ENCODE results near the gene RAB8A.
"Not testable (repeated sequence)": the region's sequence is repeated elsewhere in the genome, so short reads cannot be mapped to it uniquely, and the experiment has no call there.

The RAB8A gene

GRCh38 chr19:16156904-16157303, 45.2 kb downstream of the RAB8A start:
- H3K27ac Mint-ChIP-seq, result no peak overlapping the region

GRCh38 chr19:16157601-16158000, 45.9 kb downstream of the RAB8A start:
- peaks cover 26% of the 10 kb centered on the region for H3K4me1 Mint-ChIP-seq (ENCODE audit: low read depth)
- no peak overlapping the region for H3K27ac Mint-ChIP-seq
- no peaks in the 10 kb centered on the region for H3K27me3 Mint-ChIP-seq (ENCODE audit: low read depth)
- no peaks in the 10 kb centered on the region for H3K9me3 Mint-ChIP-seq
- H3K4me3 Mint-ChIP-seq, result no peak overlapping the region
- peaks cover 45% of the 10 kb centered on the region for H3K36me3 Mint-ChIP-seq (ENCODE audit: low read depth)

More at GRCh38 chr19:16156904-16157303, 45.2 kb downstream of the RAB8A start:
- Mint-ChIP-seq H3K4me1 (ENCODE audit: low read depth) (peaks cover 28% of the 10 kb centered on the region), H3K9me3 (no peaks in the 10 kb centered on the region), H3K27me3 (ENCODE audit: low read depth) (no peaks in the 10 kb centered on the region), H3K4me3 (no peak overlapping the region), H3K36me3 (ENCODE audit: low read depth) (peaks cover 48% of the 10 kb centered on the region)

GRCh38 chr19:16159655-16160054, 48.0 kb downstream of the RAB8A start:
- Mint-ChIP-seq H3K27ac (no peak overlapping the region), H3K36me3 (ENCODE audit: low read depth) (peaks cover 26% of the 10 kb centered on the region), H3K9me3 (no peaks in the 10 kb centered on the region), H3K4me3 (no peak overlapping the region), H3K4me1 (ENCODE audit: low read depth) (peaks cover 23% of the 10 kb centered on the region), H3K27me3 (ENCODE audit: low read depth) (no peaks in the 10 kb centered on the region)

GRCh38 chr19:16160445-16160942, 48.8 kb downstream of the RAB8A start:
- Mint-ChIP-seq H3K4me3 (no peak overlapping the region), H3K9me3 (no peaks in the 10 kb centered on the region), H3K4me1 (ENCODE audit: low read depth) (peaks cover 16% of the 10 kb centered on the region), H3K27me3 (ENCODE audit: low read depth) (no peaks in the 10 kb centered on the region), H3K27ac (no peak overlapping the region), H3K36me3 (ENCODE audit: low read depth) (peaks cover 18% of the 10 kb centered on the region)

GRCh38 chr19:16160943-16161560, 49.4 kb downstream of the RAB8A start:
- peaks cover 16% of the 10 kb centered on the region for H3K36me3 Mint-ChIP-seq (ENCODE audit: low read depth)
- H3K27me3 Mint-ChIP-seq (ENCODE audit: low read depth), result no peaks in the 10 kb centered on the region
- no peaks in the 10 kb centered on the region for H3K9me3 Mint-ChIP-seq
- no peak overlapping the region for H3K4me3 Mint-ChIP-seq
- peaks cover 14% of the 10 kb centered on the region for H3K4me1 Mint-ChIP-seq (ENCODE audit: low read depth)
- H3K27ac Mint-ChIP-seq, result peak overlapping the region; percentile 64

GRCh38 chr19:16161840-16162239, 50.2 kb downstream of the RAB8A start:
- H3K36me3 Mint-ChIP-seq (ENCODE audit: low read depth), result peaks cover 9% of the 10 kb centered on the region
- no peak overlapping the region for H3K27ac Mint-ChIP-seq
- H3K4me1 Mint-ChIP-seq (ENCODE audit: low read depth), result peaks cover 14% of the 10 kb centered on the region
- no peak overlapping the region for H3K4me3 Mint-ChIP-seq
- no peaks in the 10 kb centered on the region for H3K27me3 Mint-ChIP-seq (ENCODE audit: low read depth)
- no peaks in the 10 kb centered on the region for H3K9me3 Mint-ChIP-seq

- Mint-ChIP-seq H3K9me3 (peaks cover 6% of the 10 kb centered on the region), H3K27me3 (ENCODE audit: low read depth) (no peaks in the 10 kb centered on the region), H3K27ac (no peak overlapping the region), H3K4me3 (no peak overlapping the region), H3K36me3 (ENCODE audit: low read depth) (no peaks in the 10 kb centered on the region), H3K4me1 (ENCODE audit: low read depth) (peaks cover 18% of the 10 kb centered on the region)
These were observed 52.7 kb downstream of the RAB8A start for GRCh38 chr19:16164222-16164890.

GRCh38 chr19:16166417-16166816, 54.7 kb downstream of the RAB8A start:
- Mint-ChIP-seq H3K27me3 (ENCODE audit: low read depth) (no peaks in the 10 kb centered on the region), H3K9me3 (peaks cover 6% of the 10 kb centered on the region), H3K4me1 (ENCODE audit: low read depth) (peaks cover 11% of the 10 kb centered on the region), H3K4me3 (no peak overlapping the region), H3K36me3 (ENCODE audit: low read depth) (no peaks in the 10 kb centered on the region), H3K27ac (no peak overlapping the region)

- no peak overlapping the region for H3K4me3 Mint-ChIP-seq
- H3K36me3 Mint-ChIP-seq (ENCODE audit: low read depth), result no peaks in the 10 kb centered on the region
- H3K27ac Mint-ChIP-seq, result no peak overlapping the region
- H3K4me1 Mint-ChIP-seq (ENCODE audit: low read depth), result peaks cover 6% of the 10 kb centered on the region
- H3K27me3 Mint-ChIP-seq (ENCODE audit: low read depth), result no peaks in the 10 kb centered on the region
- H3K9me3 Mint-ChIP-seq, result peaks cover 6% of the 10 kb centered on the region
These were observed 55.4 kb downstream of the RAB8A start for GRCh38 chr19:16167055-16167454.

GRCh38 chr19:16168465-16169081, 56.9 kb downstream of the RAB8A start:
- Mint-ChIP-seq H3K27me3 (ENCODE audit: low read depth) (no peaks in the 10 kb centered on the region), H3K4me3 (no peak overlapping the region), H3K36me3 (ENCODE audit: low read depth) (no peaks in the 10 kb centered on the region), H3K4me1 (ENCODE audit: low read depth) (peaks cover 6% of the 10 kb centered on the region), H3K27ac (peak overlapping the region; percentile 69), H3K9me3 (peaks cover 6% of the 10 kb centered on the region)

GRCh38 chr19:16170134-16170533, 58.4 kb downstream of the RAB8A start:
- H3K4me1 Mint-ChIP-seq (ENCODE audit: low read depth), result peaks cover 6% of the 10 kb centered on the region
- H3K27ac Mint-ChIP-seq, result no peak overlapping the region
- no peaks in the 10 kb centered on the region for H3K36me3 Mint-ChIP-seq (ENCODE audit: low read depth)
- peaks cover 6% of the 10 kb centered on the region for H3K9me3 Mint-ChIP-seq
- no peaks in the 10 kb centered on the region for H3K27me3 Mint-ChIP-seq (ENCODE audit: low read depth)
- no peak overlapping the region for H3K4me3 Mint-ChIP-seq

GRCh38 chr19:16175954-16176353, 64.3 kb downstream of the RAB8A start:
- Mint-ChIP-seq H3K27me3 (ENCODE audit: low read depth) (no peaks in the 10 kb centered on the region), H3K36me3 (ENCODE audit: low read depth) (no peaks in the 10 kb centered on the region), H3K27ac (no peak overlapping the region), H3K4me1 (ENCODE audit: low read depth) (peaks cover 1% of the 10 kb centered on the region), H3K9me3 (no peaks in the 10 kb centered on the region), H3K4me3 (no peak overlapping the region)

GRCh38 chr19:16178866-16179265, 67.2 kb downstream of the RAB8A start:
- not testable (repeated sequence) for H3K9me3 Mint-ChIP-seq

GRCh38 chr19:16180611-16181010, 68.9 kb downstream of the RAB8A start:
- no peaks in the 10 kb centered on the region for H3K27me3 Mint-ChIP-seq (ENCODE audit: low read depth)
- peaks cover 6% of the 10 kb centered on the region for H3K36me3 Mint-ChIP-seq (ENCODE audit: low read depth)
- H3K9me3 Mint-ChIP-seq, result no peaks in the 10 kb centered on the region
- H3K4me3 Mint-ChIP-seq, result no peak overlapping the region
- H3K4me1 Mint-ChIP-seq (ENCODE audit: low read depth), result peaks cover 12% of the 10 kb centered on the region
- no peak overlapping the region for H3K27ac Mint-ChIP-seq

More at GRCh38 chr19:16178866-16179265, 67.2 kb downstream of the RAB8A start:
- H3K27me3 Mint-ChIP-seq (ENCODE audit: low read depth); H3K4me1 Mint-ChIP-seq (ENCODE audit: low read depth); H3K4me3 Mint-ChIP-seq; H3K36me3 Mint-ChIP-seq (ENCODE audit: low read depth): not testable (repeated sequence)
- H3K27ac Mint-ChIP-seq, result peak overlapping the region; percentile 5
